Anterior cingulate cortex (tissue), 58 donors: ENCODE measurements around the gene SMDT1.
A peak's percentile ranks its signal among the peaks of the same experiment; 100 is the strongest.
"Not testable (repeated sequence)": the region's sequence is repeated elsewhere in the genome, so short reads cannot be mapped to it uniquely, and the experiment has no call there.

Source experiments
- DNase-seq, 58 donors: peaks; one replicate each; lab custom pipeline; 2025; lab: John Stamatoyannopoulos, UW

The SMDT1 gene

DNA sequence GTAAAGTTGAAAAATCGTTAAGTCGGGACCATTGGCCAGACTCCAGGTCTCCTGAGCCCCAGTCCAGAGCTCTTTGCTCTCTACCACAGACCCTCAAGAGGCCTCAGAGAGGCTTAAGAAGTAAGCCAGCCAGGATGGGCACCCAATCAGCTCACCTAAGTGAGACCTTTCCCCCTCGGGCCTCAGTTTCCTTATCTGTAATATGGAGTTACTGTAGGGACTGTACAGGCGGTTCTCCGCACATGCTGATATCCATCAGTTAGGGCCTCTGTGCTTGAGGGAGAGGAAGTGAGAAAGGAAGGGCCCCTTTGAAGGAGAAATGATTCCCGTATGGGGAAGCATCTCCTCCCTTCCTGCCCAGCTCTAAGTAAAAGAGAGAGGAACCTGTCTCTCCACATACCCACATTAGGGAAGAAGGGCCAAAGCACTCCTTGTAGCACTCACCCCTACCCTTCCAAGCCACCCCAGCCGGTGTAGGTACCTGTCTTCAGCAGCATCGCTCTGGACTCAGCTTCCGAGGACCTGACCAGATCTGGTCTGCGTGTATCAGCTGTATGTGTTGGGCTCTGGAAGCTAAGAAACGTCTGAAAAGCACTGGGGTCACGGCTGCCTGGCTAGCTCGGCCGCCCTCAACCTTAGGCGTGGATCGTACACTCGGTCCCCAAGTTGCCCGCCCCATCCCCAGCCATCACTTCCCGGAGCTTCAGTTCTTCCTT, 9.5 kb upstream of the SMDT1 start:
- DNase-seq = peak in 8 of 58 donors; percentile 25 to 63 (median 48)

DNA sequence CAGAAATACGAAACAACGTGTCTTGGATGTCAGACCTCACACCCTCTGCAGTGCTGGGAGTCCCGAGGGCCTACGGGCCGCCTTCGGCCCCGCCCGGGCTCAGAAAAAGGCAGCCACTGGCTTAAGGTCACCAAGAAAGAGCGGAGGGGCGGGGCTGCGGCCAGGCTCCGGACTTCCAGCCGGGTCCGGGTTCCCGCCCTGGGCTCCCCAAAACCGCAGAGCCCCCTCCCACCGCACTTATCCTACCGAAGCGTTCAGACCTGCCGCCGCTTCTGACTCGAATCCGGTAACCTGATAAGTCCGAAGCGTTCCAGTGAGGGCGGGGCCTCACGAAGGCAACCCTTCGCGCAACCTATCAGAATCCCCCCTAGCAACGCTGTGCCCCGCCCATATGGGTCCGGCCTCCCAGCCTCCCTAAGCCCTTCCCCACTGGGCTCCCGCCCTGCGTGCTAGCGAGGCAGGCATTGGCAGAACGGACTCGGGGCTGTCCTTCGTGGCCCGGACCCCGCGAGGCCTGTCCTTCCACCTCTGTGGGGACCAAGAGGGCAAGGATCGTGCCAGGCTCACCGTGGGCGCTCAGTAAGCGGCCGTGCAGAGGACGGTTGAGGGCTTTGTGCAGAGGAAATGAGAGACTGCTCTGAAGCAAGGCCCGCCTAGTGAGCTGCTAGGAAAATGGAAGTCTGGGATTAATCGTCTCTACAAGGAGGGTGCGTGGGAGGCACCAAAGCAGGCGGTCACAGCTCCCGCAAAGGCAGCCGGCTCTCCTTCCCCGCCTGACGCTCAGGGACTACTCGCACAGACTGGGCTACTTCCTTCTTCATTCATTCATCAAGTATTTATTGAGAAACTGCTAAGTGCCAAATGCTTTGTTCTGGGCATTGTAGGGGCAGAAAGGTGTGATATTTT, 8.7 kb upstream of the SMDT1 start, which contains the start of gene NAGA:
TSS of gene NAGA (minus strand) at position 296 of the 906 bp plus-strand sequence. CDS start 515 bp downstream, outside the sequence.
- DNase-seq = peak; percentile 55 to 96 (median 88)

- DNase-seq = not testable (repeated sequence)
Measured at GRCh38 chr22:42071508-42071907, 8.0 kb upstream of the SMDT1 start.

DNA sequence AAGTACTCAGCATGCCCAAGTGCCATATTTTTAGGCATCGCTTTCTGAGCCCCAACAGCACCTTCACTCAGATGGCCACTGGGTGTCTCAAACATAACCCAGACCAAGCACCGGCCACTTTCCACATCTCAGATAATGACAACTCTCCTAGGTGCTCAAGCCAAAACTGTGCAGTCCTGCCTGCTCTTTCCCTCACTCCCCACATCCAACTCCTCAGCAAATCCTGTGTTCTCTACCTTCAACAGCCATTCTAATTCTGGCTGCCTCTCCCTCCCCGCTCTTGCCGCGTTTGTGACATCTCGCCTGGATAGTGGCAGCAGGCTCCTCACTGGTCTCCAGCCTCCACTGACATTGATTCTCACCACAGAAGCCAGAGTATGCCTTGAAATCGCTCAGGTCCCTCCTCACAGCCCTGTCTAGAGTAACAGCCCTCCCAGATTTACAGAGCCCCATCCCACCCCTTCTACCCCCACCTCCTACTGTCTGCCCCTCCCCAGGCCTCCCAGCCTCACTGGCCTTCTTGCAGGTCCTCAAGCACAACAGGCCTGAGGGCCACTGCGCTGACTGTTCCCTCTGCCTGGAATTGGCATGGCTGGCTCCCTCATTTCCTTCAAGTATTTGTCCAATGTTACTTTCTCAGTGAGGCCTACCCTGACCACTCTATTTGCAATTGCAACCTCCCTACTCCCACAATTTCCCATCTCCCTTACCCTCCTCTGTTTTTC, 6.7 kb upstream of the SMDT1 start:
- DNase-seq = no peak

GRCh38 chr22:42073621-42074041, 5.9 kb upstream of the SMDT1 start:
- DNase-seq = no peak

- peak in 2 of 58 donors; percentile 2 to 45 for DNase-seq
Measured at GRCh38 chr22:42074132-42074811, 5.2 kb upstream of the SMDT1 start, which contains the start of gene PHETA2. TSS of gene PHETA2 (plus strand) at chr22:42074248. CDS start at chr22:42077294, 3,046 bp downstream.

DNA sequence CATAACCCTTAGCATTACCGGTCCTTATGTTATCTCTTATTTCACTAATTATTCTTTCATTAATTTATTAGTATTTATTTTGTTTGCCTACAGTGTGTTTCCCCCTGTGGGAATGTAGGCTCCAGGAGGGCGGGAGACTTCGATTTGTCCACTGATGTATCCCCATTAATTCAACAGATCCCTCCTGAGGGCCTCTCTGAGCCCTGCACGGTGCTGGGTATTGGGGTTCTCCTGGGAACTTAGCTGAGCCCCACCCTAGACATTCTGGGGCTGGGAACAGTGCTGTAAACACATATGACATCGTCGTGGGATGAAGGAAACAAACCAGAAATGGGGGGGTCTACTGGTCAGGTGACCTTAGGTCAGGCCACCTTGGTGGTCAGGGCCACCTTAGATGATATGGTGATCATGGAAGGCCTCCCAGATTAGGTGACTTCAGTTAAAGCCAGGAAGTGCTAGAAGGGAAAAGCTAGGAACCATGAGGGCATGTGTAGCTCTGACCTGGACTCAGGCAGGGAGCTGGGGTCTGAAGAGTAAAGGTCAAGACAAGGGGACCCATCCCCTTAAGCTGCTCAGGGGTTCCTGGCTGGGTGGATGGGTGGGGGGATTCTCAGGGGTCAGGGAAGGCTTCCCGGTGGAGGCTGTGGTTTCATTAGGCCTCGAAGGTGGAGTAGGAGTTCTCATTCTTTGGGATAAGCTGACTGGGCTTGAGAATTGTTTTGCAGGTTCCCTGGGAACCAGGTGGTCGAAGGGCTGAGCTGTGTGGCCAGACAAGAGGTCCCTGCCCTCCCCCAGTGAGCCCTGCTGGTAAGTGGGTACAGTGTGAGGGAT, 4.4 kb upstream of the SMDT1 start:
- DNase-seq = no peak

- DNase-seq = no peak
Measured at GRCh38 chr22:42076764-42077485, 2.6 kb upstream of the SMDT1 start.

DNA sequence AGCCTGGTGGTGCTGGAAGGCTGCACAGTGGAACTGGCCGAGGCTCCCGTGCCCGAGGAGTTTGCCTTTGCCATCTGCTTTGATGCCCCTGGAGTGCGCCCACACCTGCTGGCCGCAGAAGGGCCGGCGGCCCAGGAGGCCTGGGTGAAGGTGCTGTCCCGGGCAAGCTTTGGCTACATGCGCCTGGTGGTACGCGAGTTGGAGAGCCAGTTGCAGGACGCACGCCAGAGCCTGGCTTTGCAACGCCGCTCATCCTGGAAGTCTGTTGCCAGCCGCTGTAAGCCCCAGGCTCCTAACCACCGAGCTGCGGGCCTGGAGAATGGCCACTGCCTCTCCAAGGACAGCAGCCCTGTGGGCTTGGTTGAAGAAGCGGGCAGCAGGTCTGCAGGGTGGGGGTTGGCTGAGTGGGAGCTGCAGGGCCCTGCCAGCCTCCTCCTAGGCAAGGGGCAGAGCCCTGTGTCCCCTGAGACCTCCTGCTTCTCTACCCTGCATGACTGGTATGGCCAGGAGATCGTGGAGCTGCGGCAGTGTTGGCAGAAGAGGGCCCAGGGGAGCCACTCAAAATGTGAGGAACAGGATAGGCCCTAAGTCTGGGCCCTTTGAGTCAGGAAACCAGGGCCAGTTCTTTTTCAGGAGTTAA, 1.9 kb upstream of the SMDT1 start:
- DNase-seq = no peak

GRCh38 chr22:42078469-42079318, 806 bp upstream of the SMDT1 start:
- DNase-seq = peak in 13 of 58 donors; percentile 46 to 75 (median 61)

DNA sequence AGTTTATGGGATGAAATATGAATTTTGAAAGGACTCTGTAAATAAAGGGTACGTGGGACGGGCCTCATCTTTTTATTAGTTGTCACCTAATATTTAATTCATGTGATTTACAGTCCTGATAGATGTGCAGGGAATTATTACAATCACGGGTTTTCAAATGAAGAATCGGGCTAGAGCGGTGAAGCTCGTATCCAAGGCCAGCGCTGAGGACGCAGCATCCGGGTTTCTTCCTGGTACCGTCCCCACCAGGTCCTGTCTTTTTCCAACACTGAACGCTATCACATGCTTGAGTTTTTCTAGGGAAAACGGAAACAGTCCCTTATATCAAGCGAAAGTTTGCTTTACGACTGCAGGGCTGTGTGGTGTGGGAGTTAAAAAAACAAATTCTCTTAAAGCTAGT, 787 bp downstream of the SMDT1 start:
- DNase-seq = peak in 23 of 58 donors; percentile 6 to 68 (median 36)

GRCh38 chr22:42083119-42083518, 3.6 kb downstream of the SMDT1 start:
- DNase-seq = no peak

DNA sequence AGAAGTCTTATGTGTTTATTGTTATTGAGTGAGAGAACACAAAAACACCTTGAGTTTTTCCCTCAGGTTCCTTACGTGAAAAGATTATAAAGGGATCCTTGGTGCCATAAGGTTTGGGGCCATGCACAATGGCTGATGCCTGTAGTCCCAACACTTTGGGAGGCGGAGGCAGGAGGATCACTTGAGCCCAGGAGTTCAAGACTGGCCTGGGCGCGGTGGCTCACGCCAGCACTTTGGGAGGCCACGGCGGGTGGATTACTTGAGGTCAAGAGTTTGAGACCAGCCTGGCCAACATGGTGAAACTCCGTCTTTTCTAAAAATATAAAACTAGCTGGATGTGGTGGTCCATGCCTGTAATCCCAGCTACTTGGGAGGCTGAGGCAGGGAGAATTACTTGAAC, 5.4 kb downstream of the SMDT1 start:
- DNase-seq = no peak

- no peak for DNase-seq
Measured at GRCh38 chr22:42086051-42086450, 6.6 kb downstream of the SMDT1 start.

DNA sequence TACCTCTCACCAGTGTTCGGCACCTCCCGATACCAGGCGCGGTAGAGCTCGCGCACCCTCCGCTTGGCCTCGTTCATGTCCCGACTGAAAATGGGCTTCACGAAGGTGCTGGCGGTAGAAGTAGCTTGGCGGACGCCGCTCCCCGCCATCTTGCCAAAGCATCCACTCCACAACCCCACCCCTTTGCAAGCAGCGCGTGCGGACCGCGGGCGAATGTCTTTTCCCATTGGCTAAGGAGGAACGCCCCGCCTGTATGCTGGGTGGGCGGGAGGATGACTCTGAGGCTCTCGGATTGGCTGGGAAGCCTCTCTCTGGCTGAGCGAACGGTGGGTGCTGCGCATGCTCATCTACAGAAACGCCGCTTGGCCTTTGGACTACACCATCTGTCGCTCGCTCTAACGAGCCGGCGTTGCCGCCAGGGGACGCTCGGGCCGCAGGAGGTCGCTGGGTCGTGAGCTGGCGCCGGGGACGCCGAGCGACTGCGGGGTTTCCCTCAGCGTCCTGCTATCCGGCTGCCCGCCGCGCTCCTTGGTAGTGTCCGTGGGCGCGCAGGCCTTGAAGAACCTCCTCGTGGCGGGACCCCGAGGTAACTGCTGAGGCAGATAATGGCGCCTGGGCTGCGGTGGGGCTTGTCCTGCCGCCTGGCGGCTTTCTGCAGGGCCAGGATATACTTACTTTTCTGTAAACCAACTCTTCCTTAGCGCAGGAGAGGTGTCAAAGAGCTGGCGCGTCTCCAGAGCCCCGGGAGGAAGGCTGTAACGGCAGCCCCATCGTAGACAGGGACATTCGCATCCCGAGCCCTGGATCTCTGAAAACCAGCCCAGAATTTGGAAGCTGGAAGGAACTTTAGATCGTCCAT, 11.3 kb downstream of the SMDT1 start, which contains the start of gene NDUFA6:
TSS of gene NDUFA6 (minus strand) at position 177 of the 859 bp plus-strand sequence. CDS start at position 149, 28 bp downstream.
- peak; percentile 87 to 100 (median 99) for DNase-seq

DNA sequence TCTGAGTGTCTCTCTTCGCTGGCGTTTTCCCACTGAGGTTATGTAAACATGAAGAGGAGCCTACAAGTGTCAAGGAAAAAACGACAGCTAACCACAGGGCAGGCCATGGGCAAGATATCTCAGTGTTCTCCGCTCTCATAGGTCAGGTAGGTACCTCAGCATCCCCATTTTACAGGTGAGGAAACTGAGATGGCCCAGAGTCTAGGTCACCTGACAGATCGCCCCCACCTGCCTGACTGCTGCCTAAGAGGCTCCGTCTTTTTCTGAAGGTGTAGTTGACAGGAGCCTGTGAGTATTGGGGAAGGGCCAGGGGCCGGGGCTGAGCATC, 11.9 kb downstream of the SMDT1 start:
- no peak for DNase-seq
